ENCODE results near the gene KLHL3. TPM values are rescaled to one million over a fixed set of nuclear protein-coding genes. Genes with fewer than 3 reads are reported as not detected.
A peak's percentile ranks its signal among the peaks of the same experiment; 100 is the strongest.

The KLHL3 gene
- total and polyA plus RNA-seq, 9 of the 15 experiments (the other 6 are each of a cell fraction or from before 2014, with no cell fraction given) = under 0.01 to 1.5 (median 0.22) TPM

- peak; percentile 89 for TF ChIP-seq ZNF592 (IDR thresholded peaks at IDR 0.05)
These were observed 19.3 kb upstream of the KLHL3 start (continued) for GRCh38 chr5:137754961-137755762.

DNA sequence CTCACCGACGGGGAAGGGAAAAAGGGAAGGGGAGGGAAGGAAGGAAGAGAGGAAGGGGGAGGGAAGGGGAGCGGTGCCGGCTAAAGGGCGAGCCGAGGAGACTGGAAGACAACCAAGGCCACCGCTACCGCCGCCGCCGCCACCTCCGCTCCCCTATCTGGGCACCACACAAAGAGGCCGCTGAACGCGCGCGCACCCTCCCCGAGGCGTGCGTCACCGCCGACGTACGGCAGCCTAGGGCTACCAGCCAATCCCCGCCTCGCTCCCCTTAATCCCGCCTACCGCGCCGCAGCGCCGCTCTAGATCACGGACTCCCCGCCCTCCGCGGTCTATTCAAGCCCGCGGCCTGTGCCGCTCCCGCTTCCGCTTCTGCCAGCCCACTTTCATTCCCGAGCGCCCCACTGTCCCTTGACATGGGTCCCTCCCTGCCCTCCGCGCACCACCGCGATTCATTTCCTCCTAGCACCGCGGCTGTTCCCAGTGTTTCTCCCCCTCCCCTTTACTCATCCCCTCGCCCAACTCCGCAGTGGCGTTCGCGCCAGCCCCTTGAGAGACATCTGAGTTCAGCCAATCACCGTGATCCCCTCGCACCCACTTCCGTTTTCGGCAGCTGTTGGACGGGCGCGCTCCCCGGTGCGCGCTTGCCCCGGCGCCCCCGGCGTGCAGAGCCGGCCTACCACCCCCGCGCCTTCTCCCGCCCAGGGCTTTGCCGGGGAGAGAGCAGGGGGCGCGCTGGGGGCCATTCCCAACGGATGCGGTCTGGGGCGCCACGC, 18.5 kb upstream of the KLHL3 start, which contains the start of gene HNRNPA0:
HNRNPA0 (minus strand) TSS at position 176 of the 773 bp plus-strand sequence. CDS start 297 bp downstream, outside the sequence.
- POLR2A ChIA-PET = interaction anchor here (0.6 to 2.0 kb wide), 13 partner anchors 9 to 926 kb away, joined by 3 to 15 read pairs (median 3); no protein-coding TSS in a partner anchor
- peak within 1 kb of the TSS; percentile 98 to 100 for H3K9ac ChIP-seq (ENCODE audit: insufficient read depth in 1 of 2, low read depth in 2 of 2, low read length in 2 of 2)
- CTCF ChIA-PET (ENCODE audit: low intra/inter-chr PET ratio) = no interaction called here
- H3K27me3 ChIP-seq (ENCODE audit: control insufficient read depth in 2 of 2, insufficient read depth in 2 of 2, low read length in 2 of 2) = peaks cover 5 to 6% of the 10 kb centered on the region in 2 experiments; a peak in 3 of 5 replicates
- WGBS (ENCODE audit: insufficient coverage, low coverage, missing lambda C conversion rate) = under 1% methylated on average over 66 of the region's 79 CpGs
- FAIRE-seq (peak; percentile 85), DNase-seq (ENCODE audit: extremely low read depth in 1 of 4, low spot score in 3 of 4) (peak; percentile 94 to 98 (median 96)), ATAC-seq (peak; percentile 91)
- H3K79me2 ChIP-seq (ENCODE audit: control insufficient read depth, insufficient read depth, low read length) = peaks cover 40% of the 10 kb centered on the region
- H3K4me1 ChIP-seq (replicated peaks in 1 of 2; ENCODE audit: control insufficient read depth in 2 of 2, insufficient read depth in 2 of 2, low read length in 2 of 2) = peaks cover 0 to 16% of the 10 kb centered on the region in 2 experiments; a peak in 3 of 5 replicates
- H3K4me3 ChIP-seq = peak within 1 kb of the TSS; percentile 76
- BruUV-seq (replicated peaks) = no TSS peak
- H3K9me1 ChIP-seq (ENCODE audit: control insufficient read depth, insufficient read depth, low read length) = no peaks in the 10 kb centered on the region
- H2AFZ ChIP-seq (ENCODE audit: low read depth, low read length) = peak within 1 kb of the TSS; percentile 97
- no peaks in the 10 kb centered on the region for H3K9me3 ChIP-seq (replicated peaks; ENCODE audit: control insufficient read depth, insufficient read depth, low read depth, low read length)
- H3K27ac ChIP-seq (ENCODE audit: extremely low read depth, low read depth, low read length) = peak within 1 kb of the TSS; percentile 97
- peaks cover 21% of the 10 kb centered on the region; the same call in 2 of the 3 replicates for H3K36me3 ChIP-seq (ENCODE audit: control insufficient read depth, insufficient read depth, low read length)
- intact Hi-C loops (cut with micrococcal nuclease) = loop anchor here (5.0 kb wide), 2 partner anchors 243 to 278 kb away; partner anchors contain the start of gene FAM13B
- H3K4me2 ChIP-seq (ENCODE audit: insufficient read depth, low read length) = peak within 1 kb of the TSS; percentile 93
- H4K20me1 ChIP-seq (replicated peaks; ENCODE audit: control insufficient read depth, insufficient read depth, low read length) = peaks cover 28% of the 10 kb centered on the region
- in situ Hi-C loops (cut with MboI) = no loop called here
- TF ChIP-seq GATAD2B (IDR thresholded peaks at IDR 0.05; ENCODE audit: borderline replicate concordance) (no peak), MED1 (CRISPR knock-in tag; IDR thresholded peaks at IDR 0.05; ENCODE audit: borderline replicate concordance) (no peak), PYGO2 (tag; IDR thresholded peaks at IDR 0.05) (no peak), PURB (CRISPR knock-in tag; IDR thresholded peaks at IDR 0.05; ENCODE audit: low read depth) (no peak), HES1 (IDR thresholded peaks at IDR 0.05; ENCODE audit: low read depth) (peak; percentile 51; the same call in 1 of the 2 replicates), TEAD4 (IDR thresholded peaks at IDR 0.05; ENCODE audit: low read length) (no peak), TEAD4 (CRISPR knock-in tag; IDR thresholded peaks at IDR 0.05; ENCODE audit: borderline replicate concordance) (no peak), ZNF212 (CRISPR knock-in tag; IDR thresholded peaks at IDR 0.05) (no peak), KLF16 (IDR thresholded peaks at IDR 0.05) (no peak), KDM2B (CRISPR knock-in tag; IDR thresholded peaks at IDR 0.05) (peak; percentile 65; the same call in 1 of the 2 replicates), ZNF444 (CRISPR knock-in tag; IDR thresholded peaks at IDR 0.05) (no peak)
- TF ChIP-seq, protein P1, sequence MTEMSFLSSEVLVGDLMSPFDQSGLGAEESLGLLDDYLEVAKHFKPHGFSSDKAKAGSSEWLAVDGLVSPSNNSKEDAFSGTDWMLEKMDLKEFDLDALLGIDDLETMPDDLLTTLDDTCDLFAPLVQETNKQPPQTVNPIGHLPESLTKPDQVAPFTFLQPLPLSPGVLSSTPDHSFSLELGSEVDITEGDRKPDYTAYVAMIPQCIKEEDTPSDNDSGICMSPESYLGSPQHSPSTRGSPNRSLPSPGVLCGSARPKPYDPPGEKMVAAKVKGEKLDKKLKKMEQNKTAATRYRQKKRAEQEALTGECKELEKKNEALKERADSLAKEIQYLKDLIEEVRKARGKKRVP (CRISPR knock-in tag; IDR thresholded peaks at IDR 0.05) = no peak
